GM23338 (cell line): ENCODE data around the gene RAP1GAP. TPM values are rescaled to one million over a fixed set of nuclear protein-coding genes. Genes with fewer than 3 reads are reported as not detected.

Experiments
- ATAC-seq: fragments of 200-7000 bp; cut with Tn5 transposase; 3 replicates; pipeline ENCODE4 v1.9.1; 2020
- DNase-seq: peaks from one replicate; pipeline ENCODE4 v3.0.0-alpha.2; 2015; ENCODE audit warnings: low spot score
- H2AFZ ChIP-seq: fragments of 200-600 bp; sonication (generic); 2 replicates; pipeline ENCODE4 v1.8.0; 2016; ENCODE audit warnings: antibody characterized with exemption, mild to moderate bottlenecking, moderate library complexity
- H3F3A ChIP-seq: fragments of 200-600 bp; sonication (generic); replicated peaks from 2 replicates; pipeline ENCODE4 v1.8.0; 2017; ENCODE audit warnings: antibody characterized with exemption, mixed run types, low read depth
- H3K27ac ChIP-seq: fragments of 200-600 bp; sonication (generic); 2 replicates; pipeline ENCODE4 v1.6.1; 2016; ENCODE audit warnings: low read depth
- H3K27me3 ChIP-seq: fragments of 200-600 bp; sonication (generic); 2 replicates; pipeline ENCODE4 v1.8.0; 2016; ENCODE audit warnings: mild to moderate bottlenecking, mixed run types, moderate library complexity; ENCODE audit not compliant: insufficient read depth
- H3K36me3 ChIP-seq: fragments of 200-600 bp; sonication (generic); 2 replicates; pipeline ENCODE4 v1.8.0; 2016; ENCODE audit warnings: mild to moderate bottlenecking; ENCODE audit not compliant: insufficient read depth
- H3K4me1 ChIP-seq: fragments of 200-600 bp; sonication (generic); 2 replicates; pipeline ENCODE4 v1.8.0; 2016; ENCODE audit warnings: mild to moderate bottlenecking, moderate library complexity; ENCODE audit not compliant: insufficient read depth
- H3K4me2 ChIP-seq: fragments of 200-600 bp; sonication (generic); 2 replicates; pipeline ENCODE4 v1.7.1; 2017; ENCODE audit warnings: mixed run types
- H3K4me3 ChIP-seq: fragments of 200-600 bp; sonication (generic); 2 replicates; pipeline ENCODE4 v1.6.1; 2016; ENCODE audit warnings: mixed run types
- H3K79me2 ChIP-seq: fragments of 200-600 bp; sonication (generic); replicated peaks from 2 replicates; pipeline ENCODE4 v1.8.0; 2017; ENCODE audit warnings: mild to moderate bottlenecking; ENCODE audit not compliant: insufficient read depth
- H3K9me2 ChIP-seq: fragments of 200-600 bp; sonication (generic); 2 replicates; pipeline ENCODE4 v1.8.0; 2017; ENCODE audit not compliant: insufficient read depth
- H4K20me1 ChIP-seq: fragments of 200-600 bp; sonication (generic); replicated peaks from 2 replicates; pipeline ENCODE4 v1.8.0; 2017; ENCODE audit warnings: mild to moderate bottlenecking; ENCODE audit not compliant: insufficient read depth
- H3K27ac Mint-ChIP-seq: 2 replicates; pipeline ENCODE4 v1.8.0; 2020; ENCODE audit warnings: inconsistent platforms, mild to moderate bottlenecking, moderate library complexity, mixed read lengths
- H3K27me3 Mint-ChIP-seq: 3 replicates; pipeline ENCODE4 v1.8.0; 2022; ENCODE audit warnings: low read depth, mild to moderate bottlenecking, moderate library complexity, mixed read lengths, inconsistent platforms; ENCODE audit not compliant: insufficient read depth, poor library complexity
- H3K36me3 Mint-ChIP-seq: 3 replicates; pipeline ENCODE4 v1.8.0; 2021; ENCODE audit warnings: low read depth, mild to moderate bottlenecking, inconsistent platforms, moderate library complexity, mixed read lengths
- H3K4me1 Mint-ChIP-seq: 3 replicates; pipeline ENCODE4 v1.8.0; 2020; ENCODE audit warnings: mild to moderate bottlenecking, inconsistent platforms, mixed read lengths
- H3K4me3 Mint-ChIP-seq: 3 replicates; pipeline ENCODE4 v1.8.0; 2021; ENCODE audit warnings: moderate library complexity, mild to moderate bottlenecking, inconsistent platforms, mixed read lengths
- H3K9me3 Mint-ChIP-seq: 3 replicates; pipeline ENCODE4 v1.8.0; 2020; ENCODE audit warnings: moderate library complexity, mild to moderate bottlenecking, inconsistent platforms, mixed read lengths
- CTCF ChIP-seq, 2 experiments: fragments of 200-600 bp in 1 of 2; sonication (generic) in 1 of 2; conservative IDR thresholded peaks; 2 replicates each; pipeline versions ENCODE4 v1.5.1 to v1.6.1; 2016 to 2017; ENCODE audit warnings: antibody characterized with exemption in 2 of 2, low read depth in 2 of 2, mild to moderate bottlenecking in 2 of 2, moderate library complexity in 1 of 2
- EZH2phosphoT487 ChIP-seq: fragments of 200-600 bp; sonication (generic); IDR thresholded peaks from one replicate; pipeline ENCODE4 v1.8.1; 2018; ENCODE audit warnings: antibody characterized with exemption; ENCODE audit not compliant: unreplicated experiment
- JUNB ChIP-seq: IDR thresholded peaks from one replicate; pipeline ENCODE4 v1.6.1; 2016; ENCODE audit warnings: antibody characterized with exemption; ENCODE audit not compliant: unreplicated experiment
- NANOG ChIP-seq: IDR thresholded peaks from 2 replicates; pipeline ENCODE4 v1.6.1; 2016; ENCODE audit warnings: antibody characterized with exemption, borderline replicate concordance
- POLR2AphosphoS5 ChIP-seq: IDR thresholded peaks from 2 replicates; pipeline ENCODE4 v1.6.1; 2016; ENCODE audit warnings: antibody characterized with exemption, low read depth
- STAT1 ChIP-seq: IDR thresholded peaks from one replicate; pipeline ENCODE4 v1.6.1; 2016; ENCODE audit warnings: antibody characterized with exemption; ENCODE audit not compliant: unreplicated experiment
- polyA plus RNA-seq: library from polyadenylated mRNA; unstranded; fragments of >200 nt; fragmentation: Nextera tagmentation; extraction: Ambion mirVana; gene quantifications from 2 replicates; pipeline ENCODE4 v1.2.1, GENCODE V29; 2016
- total RNA-seq: library from RNA; depleted of rRNA; stranded (reverse); fragments of >200 nt; shearing (Covaris generic); gene quantifications from 2 replicates; pipeline ENCODE4 v1.2.3, GENCODE V29; 2014
- TF ChIP-seq, protein P1 (sequence below): IDR thresholded peaks from one replicate; pipeline ENCODE4 v1.6.1; 2018; ENCODE audit warnings: antibody characterized with exemption; ENCODE audit not compliant: unreplicated experiment

Gene RAP1GAP
- total and polyA plus RNA-seq, 2 experiments from 2014 or later = 4.3 to 6.6 TPM

DNA sequence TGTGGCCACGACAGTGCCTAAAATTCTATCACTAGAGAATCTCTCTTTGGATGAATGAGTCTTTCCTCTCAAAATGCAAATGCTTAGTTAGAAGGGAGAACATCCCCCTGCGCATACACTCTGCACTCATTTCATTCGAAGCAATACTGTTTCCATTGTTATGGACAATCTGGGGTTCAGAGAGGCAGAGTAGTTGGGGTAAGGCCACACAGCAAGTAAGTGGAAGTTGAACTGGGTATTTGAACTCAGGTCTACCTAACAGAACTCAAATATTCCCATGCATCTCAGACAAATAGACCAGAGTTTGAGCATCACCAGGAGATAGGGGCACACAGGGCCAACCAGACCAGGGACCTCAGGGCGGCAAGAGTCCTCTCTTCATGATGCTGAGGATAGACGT lies 25.5 kb downstream of the RAP1GAP start (continued):
- TF ChIP-seq, protein P1, sequence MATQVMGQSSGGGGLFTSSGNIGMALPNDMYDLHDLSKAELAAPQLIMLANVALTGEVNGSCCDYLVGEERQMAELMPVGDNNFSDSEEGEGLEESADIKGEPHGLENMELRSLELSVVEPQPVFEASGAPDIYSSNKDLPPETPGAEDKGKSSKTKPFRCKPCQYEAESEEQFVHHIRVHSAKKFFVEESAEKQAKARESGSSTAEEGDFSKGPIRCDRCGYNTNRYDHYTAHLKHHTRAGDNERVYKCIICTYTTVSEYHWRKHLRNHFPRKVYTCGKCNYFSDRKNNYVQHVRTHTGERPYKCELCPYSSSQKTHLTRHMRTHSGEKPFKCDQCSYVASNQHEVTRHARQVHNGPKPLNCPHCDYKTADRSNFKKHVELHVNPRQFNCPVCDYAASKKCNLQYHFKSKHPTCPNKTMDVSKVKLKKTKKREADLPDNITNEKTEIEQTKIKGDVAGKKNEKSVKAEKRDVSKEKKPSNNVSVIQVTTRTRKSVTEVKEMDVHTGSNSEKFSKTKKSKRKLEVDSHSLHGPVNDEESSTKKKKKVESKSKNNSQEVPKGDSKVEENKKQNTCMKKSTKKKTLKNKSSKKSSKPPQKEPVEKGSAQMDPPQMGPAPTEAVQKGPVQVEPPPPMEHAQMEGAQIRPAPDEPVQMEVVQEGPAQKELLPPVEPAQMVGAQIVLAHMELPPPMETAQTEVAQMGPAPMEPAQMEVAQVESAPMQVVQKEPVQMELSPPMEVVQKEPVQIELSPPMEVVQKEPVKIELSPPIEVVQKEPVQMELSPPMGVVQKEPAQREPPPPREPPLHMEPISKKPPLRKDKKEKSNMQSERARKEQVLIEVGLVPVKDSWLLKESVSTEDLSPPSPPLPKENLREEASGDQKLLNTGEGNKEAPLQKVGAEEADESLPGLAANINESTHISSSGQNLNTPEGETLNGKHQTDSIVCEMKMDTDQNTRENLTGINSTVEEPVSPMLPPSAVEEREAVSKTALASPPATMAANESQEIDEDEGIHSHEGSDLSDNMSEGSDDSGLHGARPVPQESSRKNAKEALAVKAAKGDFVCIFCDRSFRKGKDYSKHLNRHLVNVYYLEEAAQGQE = no peak
- no peak for TF ChIP-seq POLR2AphosphoS5
- no peak for TF ChIP-seq CTCF (conservative IDR thresholded peaks at IDR 0.05; ENCODE audit: low read depth in 2 of 2)
- no peak for TF ChIP-seq EZH2phosphoT487
- no peak for TF ChIP-seq JUNB
- no peak for TF ChIP-seq NANOG

GRCh38 chr1:21641967-21642739 lies 27.0 kb downstream of the RAP1GAP start:
- H3K36me3 ChIP-seq = no peaks in the 10 kb centered on the region
- H3K4me3 ChIP-seq = no peak overlapping the region
- Mint-ChIP-seq H3K27ac (no peak overlapping the region), H3K4me1 (peaks cover 11% of the 10 kb centered on the region), H3K4me3 (no peak overlapping the region), H3K36me3 (no peaks in the 10 kb centered on the region), H3K27me3 (peaks cover 4% of the 10 kb centered on the region), H3K9me3 (no peaks in the 10 kb centered on the region)
- TF ChIP-seq, protein P1 = no peak
- TF ChIP-seq STAT1 (no peak), NANOG (no peak)
- no peak overlapping the region for H3K4me2 ChIP-seq
- ATAC-seq (no peak; the same call in 2 of the 3 replicates), DNase-seq (no peak)
- H2AFZ ChIP-seq = no peak overlapping the region
- no peaks in the 10 kb centered on the region for H3K79me2 ChIP-seq
- H3K27me3 ChIP-seq = no peaks in the 10 kb centered on the region
- H3K27ac ChIP-seq = no peak overlapping the region
- 0 out of 2 replicates have a peak, but pooled peaks cover 3% of the 10 kb centered on the region for H3K4me1 ChIP-seq
- H3F3A ChIP-seq = peaks cover 2% of the 10 kb centered on the region; the same call in 1 of the 2 replicates
- no peaks in the 10 kb centered on the region for H4K20me1 ChIP-seq
- no peaks in the 10 kb centered on the region for H3K9me2 ChIP-seq
